Measurements from ENCODE around the gene GIGYF2.
"Not testable (repeated sequence)": the region's sequence is repeated elsewhere in the genome, so short reads cannot be mapped to it uniquely, and the experiment has no call there.

GIGYF2 gene

GRCh38 chr2:232672588-232672987 lies 24.5 kb upstream of the GIGYF2 start:
- TF ChIP-seq CTCF (IDR thresholded peaks at IDR 0.05; ENCODE audit: control insufficient read depth, extremely low read depth, insufficient read depth) = no peak
- no peak for DNase-seq (ENCODE audit: low read depth)
- H3K4me3 ChIP-seq (ENCODE audit: low read depth, low read length) = no peak overlapping the region

- DNase-seq (ENCODE audit: low read depth) = no peak
- H3K4me3 ChIP-seq (ENCODE audit: low read depth, low read length) = no peak overlapping the region
Measured at GRCh38 chr2:232674491-232674890, 22.6 kb upstream of the GIGYF2 start.

GRCh38 chr2:232675381-232675780 lies 21.8 kb upstream of the GIGYF2 start:
- no peak for TF ChIP-seq CTCF (IDR thresholded peaks at IDR 0.05; ENCODE audit: control insufficient read depth, extremely low read depth, insufficient read depth)
- no peak overlapping the region for H3K4me3 ChIP-seq (ENCODE audit: low read depth, low read length)
- DNase-seq (ENCODE audit: low read depth) = no peak

More at GRCh38 chr2:232674491-232674890, 22.6 kb upstream of the GIGYF2 start:
- no peak for TF ChIP-seq CTCF (IDR thresholded peaks at IDR 0.05; ENCODE audit: control insufficient read depth, extremely low read depth, insufficient read depth)

- no peak for TF ChIP-seq CTCF (IDR thresholded peaks at IDR 0.05; ENCODE audit: control insufficient read depth, extremely low read depth, insufficient read depth)
- H3K4me3 ChIP-seq (ENCODE audit: low read depth, low read length) = no peak overlapping the region
- DNase-seq (ENCODE audit: low read depth) = no peak
Measured at GRCh38 chr2:232680006-232680405, 17.1 kb upstream of the GIGYF2 start.

- no peak for DNase-seq (ENCODE audit: low read depth)
- no peak for TF ChIP-seq CTCF (IDR thresholded peaks at IDR 0.05; ENCODE audit: control insufficient read depth, extremely low read depth, insufficient read depth)
Measured at GRCh38 chr2:232681527-232681926, 15.6 kb upstream of the GIGYF2 start.

GRCh38 chr2:232683368-232683767 lies 13.8 kb upstream of the GIGYF2 start:
- no peak for TF ChIP-seq CTCF (IDR thresholded peaks at IDR 0.05; ENCODE audit: control insufficient read depth, extremely low read depth, insufficient read depth)
- H3K4me3 ChIP-seq (ENCODE audit: low read depth, low read length) = no peak overlapping the region
- no peak for DNase-seq (ENCODE audit: low read depth)

More at GRCh38 chr2:232681527-232681926, 15.6 kb upstream of the GIGYF2 start:
- H3K4me3 ChIP-seq (ENCODE audit: low read depth, low read length) = no peak overlapping the region

- not testable (repeated sequence) for H3K4me3 ChIP-seq (ENCODE audit: low read depth, low read length); DNase-seq (ENCODE audit: low read depth)
Measured at GRCh38 chr2:232685391-232685790, 11.7 kb upstream of the GIGYF2 start.

Measured in LNCaP clone FGC (cell line).